ENCODE measurements around the gene IFITM10.
"Not testable (repeated sequence)": the region's sequence is repeated elsewhere in the genome, so short reads cannot be mapped to it uniquely, and the experiment has no call there.

IFITM10 gene

DNA sequence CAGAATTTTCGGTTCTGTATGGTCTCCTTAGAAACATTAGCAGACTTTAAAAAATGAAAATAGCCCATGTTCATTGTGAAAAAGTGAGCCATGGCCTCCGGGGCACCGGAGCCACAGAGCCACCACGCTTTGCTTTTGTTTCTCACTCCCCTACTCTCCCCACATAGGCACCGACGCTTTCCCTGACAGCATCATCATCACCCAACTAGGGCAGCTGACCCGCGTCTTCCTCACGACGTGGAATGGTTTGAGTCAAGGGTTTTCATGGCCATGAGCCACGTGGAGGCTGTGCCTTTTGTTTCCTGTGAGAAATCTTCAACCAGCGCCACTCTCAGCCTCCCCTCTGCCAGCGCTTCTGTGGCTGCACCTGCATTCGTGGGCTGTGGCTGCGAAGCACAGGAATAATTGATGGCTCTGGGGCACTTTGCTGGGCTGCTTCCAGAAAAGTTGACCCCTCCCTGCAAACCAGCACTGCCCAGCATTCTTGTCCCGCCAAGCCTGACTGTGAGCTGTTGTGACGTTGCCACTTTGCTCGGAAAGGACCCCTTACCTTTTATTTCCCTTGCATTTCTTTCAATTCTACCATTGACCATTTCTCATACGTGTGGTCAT, 62.0 kb downstream of the IFITM10 start:
- DNase-seq: not testable (repeated sequence)

DNA sequence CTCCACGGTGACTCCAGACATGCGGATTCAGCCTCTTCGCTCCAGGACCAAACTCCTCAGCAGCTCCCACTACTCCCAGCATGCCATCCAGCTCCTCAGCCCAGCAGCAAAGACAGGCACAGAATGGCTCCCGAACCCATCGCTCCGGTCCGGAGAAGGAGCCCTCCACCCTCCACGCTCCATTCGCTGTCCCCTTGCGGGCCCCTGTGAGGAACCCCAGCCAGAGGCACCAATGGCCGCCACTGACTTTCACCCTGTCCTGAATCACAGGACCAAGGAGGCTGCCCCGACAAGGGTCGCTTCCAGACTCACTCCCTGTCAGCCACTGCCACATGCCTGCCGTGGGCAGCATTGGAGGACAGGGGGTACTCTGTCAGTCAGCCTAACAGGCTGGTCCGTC, 64.2 kb downstream of the IFITM10 start:
- not testable (repeated sequence) for DNase-seq

DNA sequence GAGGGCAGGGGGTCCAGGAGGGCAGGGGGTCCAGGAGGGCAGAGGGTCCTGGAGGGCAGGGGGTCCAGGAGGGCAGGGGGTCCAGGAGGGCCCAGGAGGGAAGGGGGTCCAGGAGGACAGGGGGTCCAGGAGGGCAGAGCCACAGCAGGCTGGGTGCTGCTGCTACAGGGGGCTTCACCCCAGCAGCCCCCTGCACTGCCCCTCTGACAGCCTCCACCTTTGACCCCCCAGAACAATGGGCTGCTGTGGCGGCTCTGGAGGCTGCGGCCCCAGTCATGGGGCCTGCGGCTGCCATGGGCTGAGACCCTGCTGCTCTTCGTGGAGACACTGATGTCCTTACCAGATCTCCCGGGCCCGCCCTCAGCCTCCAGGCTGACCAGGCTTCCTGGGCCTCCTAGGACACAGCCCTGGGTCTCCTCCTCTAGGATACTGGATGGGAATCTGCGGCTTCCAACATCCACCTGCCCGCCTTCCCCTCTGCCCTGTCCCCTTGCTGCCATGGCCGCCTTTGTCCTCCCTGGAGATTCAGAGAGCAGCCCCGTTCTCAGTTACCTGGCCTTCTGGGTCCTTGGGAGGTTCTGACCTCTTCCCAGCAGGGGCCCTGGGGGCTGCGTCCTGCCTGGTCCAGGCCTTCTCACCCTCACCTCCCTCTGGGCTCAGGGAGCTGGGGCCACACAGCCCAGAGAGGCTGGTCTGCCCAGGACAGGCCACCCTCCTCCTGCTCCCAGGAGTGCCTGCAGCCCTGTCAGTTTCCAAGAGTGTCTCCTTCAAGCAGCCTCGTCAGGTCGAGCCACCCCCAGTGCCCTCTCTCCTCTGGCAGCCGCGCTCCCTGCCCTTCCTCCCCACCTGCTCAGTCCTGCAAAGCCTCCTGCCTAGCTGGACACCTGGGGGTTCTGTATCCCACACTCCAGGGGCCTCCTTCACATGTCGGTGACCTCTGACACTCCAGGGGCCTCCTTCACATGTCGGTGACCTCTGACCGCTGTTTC, 65.2 kb downstream of the IFITM10 start:
- DNase-seq: not testable (repeated sequence)

GRCh38 chr11:1683904-1684572, 66.4 kb downstream of the IFITM10 start:
- not testable (repeated sequence) for DNase-seq

DNA sequence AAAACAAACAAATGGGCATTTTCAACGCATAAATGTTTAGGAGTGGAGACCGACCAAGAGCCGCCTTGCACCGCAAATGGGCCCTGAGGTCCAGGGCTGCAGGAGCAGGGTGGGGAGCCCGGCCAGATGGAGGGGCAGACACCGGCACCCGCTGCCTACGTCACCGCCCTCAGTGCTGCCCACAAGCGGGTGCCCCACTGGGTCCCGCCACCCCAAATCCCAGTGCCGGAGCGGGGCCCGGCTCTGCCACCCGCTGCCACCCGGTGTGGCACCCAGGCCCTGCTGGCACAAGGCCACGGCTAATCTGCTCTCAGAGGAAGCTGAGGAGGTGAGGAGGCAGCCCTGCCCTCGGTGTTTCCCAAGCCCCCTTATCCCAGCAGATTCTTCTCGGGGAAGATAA, 67.2 kb downstream of the IFITM10 start:
- DNase-seq: not testable (repeated sequence)

All from NCI-H1417 (cell line).